Body of pancreas (tissue), 4 donors: ENCODE data around the gene TOMT. TPM values are rescaled to one million over a fixed set of nuclear protein-coding genes. Genes with fewer than 3 reads are reported as not detected.
"Not testable (repeated sequence)": the region's sequence is repeated elsewhere in the genome, so short reads cannot be mapped to it uniquely, and the experiment has no call there.

ENCODE experiments used
- ATAC-seq: fragments of 150-250 bp; one replicate; pipeline ENCODE4 v1.9.1; 2016
- DNase-seq, 4 donors: peaks; one replicate each; pipeline ENCODE4 v3.0.0-alpha.2; 2019
- H3K27ac ChIP-seq, 4 donors: fragments of 200-600 bp; sonication (generic); 1 replicate in 3 of 4; 2 replicates in 1 of 4; pipeline versions ENCODE4 v1.5.1 to v1.6.1; 2016 to 2019; ENCODE audit warnings: mild to moderate bottlenecking in 1 of 4, mixed read lengths in 1 of 4, moderate library complexity in 1 of 4
- H3K27me3 ChIP-seq, 2 donors: fragments of 200-600 bp; sonication (generic); one replicate each; pipeline ENCODE4 v1.6.0; 2016; ENCODE audit warnings: mild to moderate bottlenecking in 1 of 2
- H3K36me3 ChIP-seq, 2 donors: fragments of 200-600 bp; sonication (generic); replicated peaks in 1 of 2; 2 replicates each; pipeline ENCODE4 v1.5.1; 2016; ENCODE audit warnings: low read depth in 2 of 2; ENCODE audit not compliant: insufficient read depth in 1 of 2
- H3K4me1 ChIP-seq: fragments of 200-600 bp; sonication (generic); one replicate; pipeline ENCODE4 v1.6.0; 2016
- H3K4me3 ChIP-seq, 2 donors: fragments of 200-600 bp; sonication (generic); 1 replicate in 1 of 2; 2 replicates in 1 of 2; pipeline ENCODE4 v1.5.1; 2016 to 2019
- H3K9me3 ChIP-seq, 3 donors: fragments of 200-600 bp; sonication (generic); 1 replicate in 2 of 3; 2 replicates in 1 of 3; pipeline ENCODE4 v1.5.1; 2016
- POLR2A ChIP-seq, 3 donors: fragments of 450-650 bp; IDR thresholded peaks; one replicate each; pipeline ENCODE4 v1.6.1; 2016; ENCODE audit warnings: antibody characterized with exemption in 3 of 3, mild to moderate bottlenecking in 2 of 3
- WGBS, 2 donors: methylation state at CpG; one replicate each; pipeline ENCODE4 v1.1.5; 2017; 5-methylcytosine and 5-hydroxymethylcytosine counted together
- intact Hi-C: fragments of 100-400 bp; cut with DNase I; formaldehyde crosslinking; loops from one replicate; pipeline ENCODE4 v1.15.1; 2023
- total RNA-seq, 2 donors: library from RNA; depleted of rRNA; stranded (reverse); fragments of >200 nt; gene quantifications; one replicate each; pipeline ENCODE4 v1.1.0, GENCODE V29; 2016
- TF ChIP-seq, protein P1 (sequence below), 7 experiments: fragments of 450-650 bp in 4 of 7; fragments of 200-600 bp in 3 of 7; sonication (generic) in 3 of 7; IDR thresholded peaks; one replicate each; pipeline ENCODE4 v1.5.1; 2016 to 2019; ENCODE audit warnings: antibody characterized with exemption in 7 of 7

Gene TOMT
- total RNA-seq, 2 donors from 2014 or later = not detected

DNA sequence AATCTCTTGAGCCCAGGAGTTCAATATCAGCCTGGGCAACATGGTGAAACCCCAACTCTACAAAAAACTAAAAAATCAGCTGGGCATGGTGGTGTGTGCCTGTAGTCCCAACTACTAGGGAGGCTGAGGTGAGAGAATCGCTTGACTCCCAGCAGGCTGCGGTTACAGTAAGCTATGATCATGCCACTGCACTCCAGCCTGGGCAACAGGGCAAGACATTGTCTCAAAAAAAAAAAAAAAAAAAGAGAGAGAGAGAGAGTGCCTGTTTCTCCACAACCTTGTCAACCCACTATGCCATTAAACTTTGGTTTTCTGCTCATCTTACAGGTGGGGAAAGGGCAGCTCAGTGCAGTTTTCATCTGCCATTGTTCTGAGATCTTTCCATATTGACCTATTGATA, 34.9 kb downstream of the TOMT start:
- Histone ChIP-seq H3K36me3 (no peaks in the 10 kb centered on the region), H3K4me3 (no peak overlapping the region), H3K9me3 (no peaks in the 10 kb centered on the region), H3K27me3 (no peaks in the 10 kb centered on the region), H3K27ac (no peak overlapping the region), H3K4me1 (peaks cover 3% of the 10 kb centered on the region)
- DNase-seq (no peak), ATAC-seq (no peak)
- WGBS, 2 donors = 90 to 92% methylated on average over 2 of the region's 2 CpGs
- intact Hi-C loops = no loop called here
- TF ChIP-seq POLR2A (IDR thresholded peaks at IDR 0.05) = no peak
- TF ChIP-seq, protein P1, sequence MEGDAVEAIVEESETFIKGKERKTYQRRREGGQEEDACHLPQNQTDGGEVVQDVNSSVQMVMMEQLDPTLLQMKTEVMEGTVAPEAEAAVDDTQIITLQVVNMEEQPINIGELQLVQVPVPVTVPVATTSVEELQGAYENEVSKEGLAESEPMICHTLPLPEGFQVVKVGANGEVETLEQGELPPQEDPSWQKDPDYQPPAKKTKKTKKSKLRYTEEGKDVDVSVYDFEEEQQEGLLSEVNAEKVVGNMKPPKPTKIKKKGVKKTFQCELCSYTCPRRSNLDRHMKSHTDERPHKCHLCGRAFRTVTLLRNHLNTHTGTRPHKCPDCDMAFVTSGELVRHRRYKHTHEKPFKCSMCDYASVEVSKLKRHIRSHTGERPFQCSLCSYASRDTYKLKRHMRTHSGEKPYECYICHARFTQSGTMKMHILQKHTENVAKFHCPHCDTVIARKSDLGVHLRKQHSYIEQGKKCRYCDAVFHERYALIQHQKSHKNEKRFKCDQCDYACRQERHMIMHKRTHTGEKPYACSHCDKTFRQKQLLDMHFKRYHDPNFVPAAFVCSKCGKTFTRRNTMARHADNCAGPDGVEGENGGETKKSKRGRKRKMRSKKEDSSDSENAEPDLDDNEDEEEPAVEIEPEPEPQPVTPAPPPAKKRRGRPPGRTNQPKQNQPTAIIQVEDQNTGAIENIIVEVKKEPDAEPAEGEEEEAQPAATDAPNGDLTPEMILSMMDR (IDR thresholded peaks at IDR 0.05) = no peak

DNA sequence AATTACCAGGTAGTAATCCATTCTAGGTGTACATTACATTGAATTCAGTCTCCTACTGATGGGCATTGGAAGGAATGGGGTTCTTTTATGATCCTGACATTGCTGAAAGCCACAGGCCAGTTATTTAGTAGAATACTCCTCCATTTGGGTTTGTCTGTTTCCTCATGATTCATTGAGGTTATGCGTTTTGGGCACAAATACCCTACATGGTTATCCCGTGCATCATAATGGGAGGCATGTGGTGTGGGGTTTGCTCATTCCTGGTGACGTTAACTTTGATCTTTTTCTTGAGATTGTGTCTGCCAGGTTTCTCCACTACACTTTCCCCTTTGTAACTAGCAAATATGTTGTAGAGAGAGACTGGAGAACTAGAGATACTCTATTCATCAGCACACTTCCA, 35.3 kb downstream of the TOMT start:
- WGBS, 2 donors = 56 to 60% methylated on average over 3 of the region's 3 CpGs
- TF ChIP-seq, protein P1 (IDR thresholded peaks at IDR 0.05) = no peak
- H3K27ac ChIP-seq = no peak overlapping the region
- no peak for ATAC-seq
- no peaks in the 10 kb centered on the region for H3K9me3 ChIP-seq
- no peak for DNase-seq
- H3K4me1 ChIP-seq = peaks cover 3% of the 10 kb centered on the region
- intact Hi-C loops = no loop called here
- H3K27me3 ChIP-seq = no peaks in the 10 kb centered on the region
- H3K36me3 ChIP-seq = no peaks in the 10 kb centered on the region
- H3K4me3 ChIP-seq = no peak overlapping the region

DNA sequence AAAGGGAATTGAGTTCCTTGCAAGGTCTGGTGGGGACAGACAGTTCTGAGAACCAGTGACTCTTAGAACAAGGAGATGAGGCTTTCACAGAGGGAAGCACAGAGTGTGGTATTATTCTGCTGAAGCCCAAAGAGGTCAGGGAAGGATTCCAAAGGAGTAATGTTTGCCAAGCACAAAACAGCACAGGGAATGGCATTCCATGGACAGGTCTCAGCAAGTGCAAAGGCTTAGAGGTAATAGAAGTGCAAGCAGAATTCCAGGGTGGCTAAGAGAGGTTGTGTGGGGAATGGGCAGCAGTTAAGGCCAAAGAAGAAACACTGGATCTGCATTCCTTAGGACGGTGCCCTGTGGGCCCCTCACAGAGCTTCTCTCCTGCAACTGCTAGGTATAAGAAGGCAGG, 36.4 kb downstream of the TOMT start:
- DNase-seq, H3K36me3 ChIP-seq, ATAC-seq, H3K4me1 ChIP-seq, intact Hi-C loops, H3K4me3 ChIP-seq, H3K9me3 ChIP-seq, H3K27ac ChIP-seq, H3K27me3 ChIP-seq: not testable (repeated sequence)
- WGBS, 2 donors = 50% methylated on average over 1 of the region's 1 CpG

DNA sequence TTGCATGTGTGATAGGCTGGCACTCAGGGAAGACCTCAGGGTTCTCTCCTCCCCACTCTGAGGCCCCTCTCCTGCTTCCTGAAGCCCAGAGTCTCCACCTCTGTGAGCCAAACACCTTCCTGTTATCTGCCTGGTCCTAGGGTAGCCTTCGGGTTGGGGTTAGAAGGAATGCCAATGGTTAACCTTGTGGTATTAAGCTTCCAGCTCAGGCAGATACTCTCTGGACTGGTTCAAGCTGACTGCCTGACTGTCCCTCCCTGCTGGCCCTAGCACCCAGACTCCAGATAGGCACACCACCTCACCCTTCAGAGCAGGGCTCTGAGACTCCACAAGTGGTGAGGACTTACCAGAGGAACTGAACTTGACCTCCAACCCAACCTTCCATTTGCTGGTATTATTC, 36.8 kb downstream of the TOMT start:
- H3K4me1 ChIP-seq, ATAC-seq, H3K4me3 ChIP-seq, H3K27me3 ChIP-seq, intact Hi-C loops, H3K9me3 ChIP-seq, H3K36me3 ChIP-seq, H3K27ac ChIP-seq, DNase-seq: not testable (repeated sequence)
- 83% methylated on average over 1 of the region's 1 CpG; no CpG with 5 or more reads in 1 of the 2 donors for WGBS, 2 donors

DNA sequence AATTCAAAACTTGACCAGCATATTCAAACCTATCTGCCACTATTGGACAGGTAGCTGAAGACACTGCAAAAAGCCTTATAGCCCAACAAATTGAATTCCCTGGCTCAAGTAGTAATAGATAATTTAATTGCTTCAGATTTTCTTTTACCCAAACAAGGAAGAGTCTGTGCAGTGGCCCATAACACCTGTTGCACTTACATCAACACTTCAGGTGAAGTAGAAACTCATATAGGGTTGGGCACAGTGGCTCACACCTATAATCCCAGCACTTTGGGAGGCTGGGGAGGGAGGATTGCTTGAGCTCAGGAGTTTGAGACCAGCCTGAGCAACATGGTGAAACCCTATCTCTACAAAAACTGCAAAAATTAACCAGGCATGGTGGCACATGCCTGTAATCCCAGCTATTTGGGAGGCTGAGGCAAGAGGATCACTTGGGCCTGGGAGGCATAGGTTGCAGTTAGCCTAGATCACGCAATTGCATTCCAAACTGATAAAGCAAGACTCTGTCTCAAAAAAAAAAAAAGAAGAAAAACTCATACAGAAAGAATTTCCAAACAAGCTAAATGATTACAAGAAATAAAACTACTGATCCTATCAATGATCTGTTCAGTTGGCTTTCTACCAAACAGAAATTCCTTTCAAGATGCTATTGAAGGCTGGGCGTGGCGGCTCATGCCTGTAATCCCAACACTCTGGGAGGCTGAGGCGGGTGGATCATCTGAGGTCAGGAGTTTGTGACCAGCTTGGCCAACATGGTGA, 39.3 kb downstream of the TOMT start:
- Histone ChIP-seq H3K36me3 (no peaks in the 10 kb centered on the region), H3K9me3 (no peaks in the 10 kb centered on the region), H3K4me3 (no peak overlapping the region), H3K4me1 (peaks cover 3% of the 10 kb centered on the region), H3K27me3 (no peaks in the 10 kb centered on the region), H3K27ac (no peak overlapping the region)
- WGBS, 2 donors = 73 to 83% methylated on average over 4 of the region's 4 CpGs
- no peak for ATAC-seq
- intact Hi-C loops = no loop called here
- DNase-seq = no peak
- no peak for TF ChIP-seq POLR2A (IDR thresholded peaks at IDR 0.05)
- TF ChIP-seq, protein P1 (IDR thresholded peaks at IDR 0.05) = no peak

DNA sequence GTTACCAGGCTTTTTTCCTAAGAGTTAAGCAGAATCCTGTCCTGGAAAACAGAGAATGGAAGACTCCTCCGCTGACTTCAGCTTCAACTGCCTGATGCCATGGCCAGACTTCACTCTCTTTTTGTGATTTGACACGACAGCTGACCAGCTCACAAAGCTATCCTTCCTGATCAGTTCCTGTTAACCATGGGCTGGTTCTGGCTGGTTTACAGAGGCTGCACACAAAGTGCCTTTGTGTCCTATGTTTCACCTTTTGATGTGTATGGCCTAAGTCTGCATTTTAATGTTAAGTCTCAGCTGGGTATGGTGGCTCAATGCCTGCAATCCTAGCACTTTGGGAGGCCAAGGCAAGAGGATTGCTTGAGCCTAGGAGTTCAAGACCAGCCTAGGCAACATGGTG, 40.9 kb downstream of the TOMT start:
- TF ChIP-seq POLR2A (IDR thresholded peaks at IDR 0.05) = no peak
- TF ChIP-seq, protein P1 (IDR thresholded peaks at IDR 0.05) = no peak

More for the DNA sequence above, 40.9 kb downstream of the TOMT start:
- DNase-seq (no peak), ATAC-seq (no peak)
- Histone ChIP-seq H3K27ac (no peak overlapping the region), H3K4me3 (no peak overlapping the region), H3K36me3 (no peaks in the 10 kb centered on the region), H3K27me3 (no peaks in the 10 kb centered on the region), H3K4me1 (peaks cover 3% of the 10 kb centered on the region), H3K9me3 (no peaks in the 10 kb centered on the region)
- intact Hi-C loops = no loop called here
- 38 to 52% methylated on average over 2 of the region's 2 CpGs for WGBS, 2 donors
